Forelimb muscle (tissue), 1 donor: ENCODE results near the gene RAB5A. TPM values are rescaled to one million over a fixed set of nuclear protein-coding genes. Genes with fewer than 3 reads are reported as not detected.
"Not testable (repeated sequence)": the region's sequence is repeated elsewhere in the genome, so short reads cannot be mapped to it uniquely, and the experiment has no call there.

ENCODE experiments used
- DNase-seq: peaks from one replicate; pipeline ENCODE4 v3.0.0-alpha.2; 2013; ENCODE audit warnings: low read depth
- polyA plus RNA-seq: library from polyadenylated mRNA; unstranded; fragments of 120-200 nt; gene quantifications from one replicate; pipeline ENCODE4 v1.2.1, GENCODE V29; 2013; ENCODE audit not compliant: insufficient read length

The RAB5A gene
- polyA plus RNA-seq, 1 donor: 35.4 TPM

DNA sequence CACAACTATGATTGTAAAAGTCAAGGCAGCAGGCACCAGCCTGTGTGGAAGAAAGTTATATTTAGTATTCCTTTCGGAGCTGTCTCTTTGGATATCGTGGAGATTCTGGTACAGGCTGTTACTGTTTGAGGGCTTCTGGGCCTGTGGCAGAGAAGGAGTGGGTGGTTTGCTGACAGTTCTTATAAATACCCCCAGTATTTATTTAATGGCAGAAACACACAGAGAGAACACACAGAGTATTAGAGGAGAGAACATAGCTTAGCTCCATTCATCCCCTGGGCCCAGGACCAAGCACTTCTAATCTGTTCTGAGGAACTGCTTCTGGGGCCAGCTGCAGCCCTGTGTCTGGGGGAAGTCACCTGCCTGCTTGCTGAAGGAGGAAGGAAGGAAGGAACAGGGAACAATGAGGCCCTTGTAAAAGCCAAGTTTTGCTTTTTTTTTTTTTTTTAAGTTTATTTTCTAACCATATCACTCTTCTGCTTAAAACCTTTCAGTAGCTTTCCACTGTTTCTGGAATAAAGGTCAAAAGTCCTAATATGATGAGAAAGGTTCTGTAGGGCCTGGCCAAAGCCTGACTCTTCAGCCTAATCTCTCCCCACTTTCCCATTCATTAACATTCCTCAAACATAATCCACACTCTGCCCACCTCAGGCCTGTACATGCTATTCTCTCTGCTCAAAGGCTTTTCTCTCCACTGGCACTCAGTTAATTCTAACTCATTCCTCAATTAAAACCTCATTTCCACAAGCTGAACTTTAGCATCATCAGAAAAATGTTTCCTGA, 76.9 kb downstream of the RAB5A start:
- no peak for DNase-seq

DNA sequence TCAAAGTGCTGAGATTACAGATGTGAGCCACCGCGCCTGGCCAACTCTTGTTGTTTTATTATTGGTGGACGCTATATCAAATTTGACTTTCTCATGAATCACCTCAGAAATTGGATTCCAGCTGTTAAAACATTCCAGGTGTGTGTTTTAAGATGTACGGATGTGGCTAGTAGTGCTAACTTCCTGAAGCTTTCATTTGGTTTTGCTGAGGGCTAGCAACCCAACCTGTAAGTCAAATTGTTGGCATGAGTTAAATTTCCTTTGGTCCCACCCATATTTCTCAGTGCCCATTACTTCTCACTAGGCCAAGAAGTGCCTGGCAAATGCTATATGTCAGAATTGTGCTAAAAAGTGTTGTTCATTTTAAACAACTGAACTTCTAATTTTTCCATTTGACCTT, 80.2 kb downstream of the RAB5A start:
- no peak for DNase-seq

DNA sequence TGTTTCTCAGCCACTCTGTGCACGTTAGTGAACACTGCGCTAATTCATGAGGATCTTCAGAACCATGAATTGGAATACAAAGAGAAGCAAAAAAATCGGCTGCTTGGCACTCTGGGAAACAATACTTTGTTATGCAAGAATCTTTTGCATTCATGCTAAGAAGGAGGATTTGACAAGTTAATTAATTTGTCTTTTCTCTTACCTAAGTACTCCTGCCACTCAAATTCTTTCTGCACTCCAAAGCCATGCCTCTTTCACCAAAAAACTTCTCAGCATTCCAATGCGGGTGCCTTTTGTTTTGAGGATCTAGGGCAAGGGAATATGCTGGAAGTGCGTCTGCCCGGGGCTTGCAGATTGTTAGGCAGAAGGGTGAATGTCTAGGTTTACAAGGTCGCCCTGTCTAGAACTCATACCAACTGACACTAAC, 82.0 kb downstream of the RAB5A start:
- DNase-seq: no peak

GRCh38 chr3:20031939-20032338, 85.0 kb downstream of the RAB5A start:
- DNase-seq: not testable (repeated sequence)

Other genes with a start within 250 kb of the RAB5A start
- gene EFHB, start 12.9 kb upstream of the RAB5A start, polyA plus RNA-seq: 0.66 TPM
- gene PP2D1, start 65.2 kb downstream of the RAB5A start, polyA plus RNA-seq: 0.39 TPM
- gene KAT2B, start 93.3 kb downstream of the RAB5A start, polyA plus RNA-seq: 21.0 TPM
- gene SGO1, start 239.1 kb downstream of the RAB5A start, polyA plus RNA-seq: 4.5 TPM